Activated naive CD4-positive, alpha-beta T cell treated with anti-CD3 and anti-CD28 coated beads, Interleukin-2, amount 50 U/mL, for 16 hours (primary cell): ENCODE measurements around the gene SORCS2.

Experiments used
- DNase-seq: peaks from one replicate; pipeline ENCODE4 v3.0.0-alpha.2; 2020

Gene SORCS2

GRCh38 chr4:7224878-7225533 is 32.7 kb downstream of the SORCS2 start:
- DNase-seq = no peak

- no peak for DNase-seq
Observed at GRCh38 chr4:7226439-7226838, 34.1 kb downstream of the SORCS2 start.

- no peak for DNase-seq
Observed at GRCh38 chr4:7227008-7227407, 34.7 kb downstream of the SORCS2 start.

- no peak for DNase-seq
Observed at GRCh38 chr4:7228734-7229133, 36.4 kb downstream of the SORCS2 start.

- no peak for DNase-seq
Observed at GRCh38 chr4:7232061-7232650, 39.8 kb downstream of the SORCS2 start.

GRCh38 chr4:7233006-7233580 is 40.8 kb downstream of the SORCS2 start:
- DNase-seq = no peak

- no peak for DNase-seq
Observed at GRCh38 chr4:7233601-7234000, 41.3 kb downstream of the SORCS2 start.

- DNase-seq = no peak
Observed at GRCh38 chr4:7234355-7235029, 42.2 kb downstream of the SORCS2 start.

GRCh38 chr4:7235030-7235380 is 42.7 kb downstream of the SORCS2 start:
- DNase-seq = no peak

GRCh38 chr4:7236847-7237246 is 44.5 kb downstream of the SORCS2 start:
- DNase-seq = no peak

GRCh38 chr4:7237873-7238272 is 45.5 kb downstream of the SORCS2 start:
- DNase-seq = no peak

GRCh38 chr4:7238300-7238960 is 46.1 kb downstream of the SORCS2 start:
- no peak for DNase-seq

- DNase-seq = no peak
Observed at GRCh38 chr4:7239101-7239820, 46.9 kb downstream of the SORCS2 start.

GRCh38 chr4:7239844-7240243 is 47.5 kb downstream of the SORCS2 start:
- DNase-seq = no peak

GRCh38 chr4:7240306-7240705 is 48.0 kb downstream of the SORCS2 start:
- no peak for DNase-seq

GRCh38 chr4:7241597-7242125 is 49.3 kb downstream of the SORCS2 start:
- DNase-seq = no peak

GRCh38 chr4:7242766-7243165 is 50.4 kb downstream of the SORCS2 start:
- DNase-seq = no peak

- no peak for DNase-seq
Observed at GRCh38 chr4:7243609-7244330, 51.4 kb downstream of the SORCS2 start.

GRCh38 chr4:7244331-7244665 is 52.0 kb downstream of the SORCS2 start:
- no peak for DNase-seq

GRCh38 chr4:7244751-7245320 is 52.5 kb downstream of the SORCS2 start:
- DNase-seq = no peak

GRCh38 chr4:7247521-7247920 is 55.2 kb downstream of the SORCS2 start:
- no peak for DNase-seq

GRCh38 chr4:7247946-7248345 is 55.6 kb downstream of the SORCS2 start:
- DNase-seq = no peak
